Liver (tissue), 3 donors: ENCODE measurements around the gene DUSP16.

ENCODE experiments used
- EGR1 ChIP-seq, 2 donors: IDR thresholded peaks; 2 replicates each; pipeline ENCODE4 v1.6.1; 2016 to 2018; ENCODE audit warnings: antibody characterized with exemption in 2 of 2, low read depth in 2 of 2
- FOXA1 ChIP-seq: IDR thresholded peaks from 2 replicates; pipeline ENCODE4 v1.6.1; 2016; ENCODE audit warnings: antibody characterized with exemption
- GABPA ChIP-seq, 2 donors: IDR thresholded peaks in 1 of 2; conservative IDR thresholded peaks in 1 of 2; 2 replicates each; pipeline ENCODE4 v1.6.1; 2016; ENCODE audit warnings: antibody characterized with exemption in 2 of 2, mild to moderate bottlenecking in 1 of 2, moderate library complexity in 1 of 2
- HNF4A ChIP-seq, 2 donors: conservative IDR thresholded peaks; 2 replicates each; pipeline ENCODE4 v1.6.1; 2016; ENCODE audit warnings: antibody characterized with exemption in 2 of 2, mild to moderate bottlenecking in 2 of 2
- HNF4G ChIP-seq: IDR thresholded peaks from 2 replicates; pipeline ENCODE4 v1.6.1; 2016; ENCODE audit warnings: antibody characterized with exemption
- NR2F2 ChIP-seq: IDR thresholded peaks from 2 replicates; pipeline ENCODE4 v1.6.1; 2016; ENCODE audit warnings: antibody characterized with exemption
- RAD21 ChIP-seq, 2 donors: IDR thresholded peaks; 2 replicates each; pipeline ENCODE4 v1.6.1; 2016; ENCODE audit warnings: antibody characterized with exemption in 2 of 2, mild to moderate bottlenecking in 2 of 2
- SP1 ChIP-seq: IDR thresholded peaks from 2 replicates; pipeline ENCODE4 v1.6.1; 2018; ENCODE audit warnings: antibody characterized with exemption, mild to moderate bottlenecking
- TAF1 ChIP-seq: conservative IDR thresholded peaks from 2 replicates; pipeline ENCODE4 v1.6.1; 2016; ENCODE audit warnings: antibody characterized with exemption, mild to moderate bottlenecking
- YY1 ChIP-seq: IDR thresholded peaks from 2 replicates; pipeline ENCODE4 v1.6.1; 2016; ENCODE audit warnings: antibody characterized with exemption, mild to moderate bottlenecking
- TF ChIP-seq, protein P1 (sequence below): fragments of 150-350 bp; IDR thresholded peaks from 2 replicates; pipeline ENCODE4 v1.5.1; 2017; ENCODE audit warnings: improper control_type of control experiment, low read depth, low read length; ENCODE audit not compliant: missing input control
- TF ChIP-seq, protein P2 (sequence below): IDR thresholded peaks from 2 replicates; pipeline ENCODE4 v1.6.1; 2016; ENCODE audit warnings: antibody characterized with exemption
- TF ChIP-seq, protein P3 (sequence below): IDR thresholded peaks from 2 replicates; pipeline ENCODE4 v1.6.1; 2016; ENCODE audit warnings: antibody characterized with exemption, mild to moderate bottlenecking
- donor health status: healthy.
- donor health status: healthy.

GRCh38 chr12:12454315-12454714, 108.3 kb downstream of the DUSP16 start:
- TF ChIP-seq YY1 (no peak), FOXA1 (no peak), EGR1 (IDR thresholded peaks at IDR 0.05; ENCODE audit: low read depth in 2 of 2) (no peak), RAD21 (IDR thresholded peaks at IDR 0.05) (no peak), TAF1 (no peak), SP1 (no peak), HNF4A (conservative IDR thresholded peaks at IDR 0.05) (no peak), GABPA (IDR thresholded peaks at IDR 0.05 in 1 of 2, conservative IDR thresholded peaks at IDR 0.05 in 1 of 2) (no peak), NR2F2 (no peak), HNF4G (no peak)
- TF ChIP-seq, protein P1, sequence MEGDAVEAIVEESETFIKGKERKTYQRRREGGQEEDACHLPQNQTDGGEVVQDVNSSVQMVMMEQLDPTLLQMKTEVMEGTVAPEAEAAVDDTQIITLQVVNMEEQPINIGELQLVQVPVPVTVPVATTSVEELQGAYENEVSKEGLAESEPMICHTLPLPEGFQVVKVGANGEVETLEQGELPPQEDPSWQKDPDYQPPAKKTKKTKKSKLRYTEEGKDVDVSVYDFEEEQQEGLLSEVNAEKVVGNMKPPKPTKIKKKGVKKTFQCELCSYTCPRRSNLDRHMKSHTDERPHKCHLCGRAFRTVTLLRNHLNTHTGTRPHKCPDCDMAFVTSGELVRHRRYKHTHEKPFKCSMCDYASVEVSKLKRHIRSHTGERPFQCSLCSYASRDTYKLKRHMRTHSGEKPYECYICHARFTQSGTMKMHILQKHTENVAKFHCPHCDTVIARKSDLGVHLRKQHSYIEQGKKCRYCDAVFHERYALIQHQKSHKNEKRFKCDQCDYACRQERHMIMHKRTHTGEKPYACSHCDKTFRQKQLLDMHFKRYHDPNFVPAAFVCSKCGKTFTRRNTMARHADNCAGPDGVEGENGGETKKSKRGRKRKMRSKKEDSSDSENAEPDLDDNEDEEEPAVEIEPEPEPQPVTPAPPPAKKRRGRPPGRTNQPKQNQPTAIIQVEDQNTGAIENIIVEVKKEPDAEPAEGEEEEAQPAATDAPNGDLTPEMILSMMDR = no peak
- TF ChIP-seq, protein P2, sequence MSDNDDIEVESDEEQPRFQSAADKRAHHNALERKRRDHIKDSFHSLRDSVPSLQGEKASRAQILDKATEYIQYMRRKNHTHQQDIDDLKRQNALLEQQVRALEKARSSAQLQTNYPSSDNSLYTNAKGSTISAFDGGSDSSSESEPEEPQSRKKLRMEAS = no peak
- TF ChIP-seq, protein P3, sequence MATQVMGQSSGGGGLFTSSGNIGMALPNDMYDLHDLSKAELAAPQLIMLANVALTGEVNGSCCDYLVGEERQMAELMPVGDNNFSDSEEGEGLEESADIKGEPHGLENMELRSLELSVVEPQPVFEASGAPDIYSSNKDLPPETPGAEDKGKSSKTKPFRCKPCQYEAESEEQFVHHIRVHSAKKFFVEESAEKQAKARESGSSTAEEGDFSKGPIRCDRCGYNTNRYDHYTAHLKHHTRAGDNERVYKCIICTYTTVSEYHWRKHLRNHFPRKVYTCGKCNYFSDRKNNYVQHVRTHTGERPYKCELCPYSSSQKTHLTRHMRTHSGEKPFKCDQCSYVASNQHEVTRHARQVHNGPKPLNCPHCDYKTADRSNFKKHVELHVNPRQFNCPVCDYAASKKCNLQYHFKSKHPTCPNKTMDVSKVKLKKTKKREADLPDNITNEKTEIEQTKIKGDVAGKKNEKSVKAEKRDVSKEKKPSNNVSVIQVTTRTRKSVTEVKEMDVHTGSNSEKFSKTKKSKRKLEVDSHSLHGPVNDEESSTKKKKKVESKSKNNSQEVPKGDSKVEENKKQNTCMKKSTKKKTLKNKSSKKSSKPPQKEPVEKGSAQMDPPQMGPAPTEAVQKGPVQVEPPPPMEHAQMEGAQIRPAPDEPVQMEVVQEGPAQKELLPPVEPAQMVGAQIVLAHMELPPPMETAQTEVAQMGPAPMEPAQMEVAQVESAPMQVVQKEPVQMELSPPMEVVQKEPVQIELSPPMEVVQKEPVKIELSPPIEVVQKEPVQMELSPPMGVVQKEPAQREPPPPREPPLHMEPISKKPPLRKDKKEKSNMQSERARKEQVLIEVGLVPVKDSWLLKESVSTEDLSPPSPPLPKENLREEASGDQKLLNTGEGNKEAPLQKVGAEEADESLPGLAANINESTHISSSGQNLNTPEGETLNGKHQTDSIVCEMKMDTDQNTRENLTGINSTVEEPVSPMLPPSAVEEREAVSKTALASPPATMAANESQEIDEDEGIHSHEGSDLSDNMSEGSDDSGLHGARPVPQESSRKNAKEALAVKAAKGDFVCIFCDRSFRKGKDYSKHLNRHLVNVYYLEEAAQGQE = no peak
